Adrenal gland (tissue), 5 donors: ENCODE data around the gene NOD2.

Source experiments
- CTCF ChIP-seq, 6 experiments: fragments of 450-650 bp in 4 of 6; fragments of 200-600 bp in 2 of 6; sonication (generic) in 1 of 6; IDR thresholded peaks; 1 replicate in 5 of 6; 2 replicates in 1 of 6; pipeline versions ENCODE4 v1.5.1 to v1.8.0; 2016 to 2021; ENCODE audit warnings: antibody characterized with exemption in 6 of 6, mild to moderate bottlenecking in 2 of 6, moderate library complexity in 1 of 6
- POLR2A ChIP-seq, 2 donors: fragments of 450-650 bp; IDR thresholded peaks; one replicate each; pipeline ENCODE4 v1.6.1; 2017; ENCODE audit warnings: antibody characterized with exemption in 2 of 2, mild to moderate bottlenecking in 2 of 2, moderate library complexity in 1 of 2
- donor health status: DM: no; HTN: no; CAD: no.

GRCh38 chr16:50697881-50698767 lies 4.7 kb downstream of the NOD2 start:
- no peak for TF ChIP-seq POLR2A (IDR thresholded peaks at IDR 0.05)
- TF ChIP-seq CTCF (IDR thresholded peaks at IDR 0.05) = no peak
